Stomach (tissue), 4 donors: ENCODE data around the gene OLFM1.

Experiments
- POLR2A ChIP-seq, 4 donors: fragments of 450-650 bp; IDR thresholded peaks; one replicate each; pipeline ENCODE4 v1.6.1; 2016; ENCODE audit warnings: antibody characterized with exemption in 4 of 4, control low read depth in 2 of 4, mild to moderate bottlenecking in 1 of 4, moderate library complexity in 1 of 4
- TF ChIP-seq, protein P1 (sequence below), 7 experiments: fragments of 450-650 bp in 4 of 7; fragments of 200-600 bp in 3 of 7; sonication (generic) in 3 of 7; IDR thresholded peaks; one replicate each; pipeline ENCODE4 v1.5.1; 2016 to 2019; ENCODE audit warnings: antibody characterized with exemption in 7 of 7, control low read depth in 2 of 7, mild to moderate bottlenecking in 1 of 7

DNA sequence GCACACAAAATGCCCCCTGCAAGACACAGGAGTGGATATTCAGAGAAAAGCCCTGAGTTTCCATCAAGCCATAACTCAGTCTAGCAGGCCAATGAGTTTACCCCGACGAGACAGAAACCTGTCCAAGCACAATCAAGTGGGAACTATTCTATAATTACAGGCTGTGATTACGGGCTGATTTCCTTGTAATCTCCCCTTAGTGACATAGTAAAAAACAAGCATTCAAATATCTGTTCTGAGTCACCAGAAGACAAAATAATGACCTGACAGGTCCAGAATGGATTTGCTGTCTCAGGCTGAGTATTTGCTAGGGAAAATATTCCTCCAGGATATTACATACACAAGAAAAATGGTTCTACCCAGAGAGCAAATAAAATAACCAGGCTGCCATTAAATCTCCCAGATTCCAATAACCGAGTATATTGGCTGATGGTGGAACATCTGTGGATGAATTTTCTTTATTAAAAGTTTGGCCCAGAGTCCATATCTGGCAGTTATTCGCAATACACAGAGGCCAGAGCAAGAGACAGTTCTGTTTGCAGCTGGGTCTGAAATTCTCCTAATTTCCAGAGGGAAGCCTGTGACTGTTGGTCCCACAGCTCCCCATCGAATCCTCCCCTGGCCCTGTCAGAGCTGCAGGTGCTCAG is 35.8 kb downstream of the OLFM1 start:
- TF ChIP-seq, protein P1, sequence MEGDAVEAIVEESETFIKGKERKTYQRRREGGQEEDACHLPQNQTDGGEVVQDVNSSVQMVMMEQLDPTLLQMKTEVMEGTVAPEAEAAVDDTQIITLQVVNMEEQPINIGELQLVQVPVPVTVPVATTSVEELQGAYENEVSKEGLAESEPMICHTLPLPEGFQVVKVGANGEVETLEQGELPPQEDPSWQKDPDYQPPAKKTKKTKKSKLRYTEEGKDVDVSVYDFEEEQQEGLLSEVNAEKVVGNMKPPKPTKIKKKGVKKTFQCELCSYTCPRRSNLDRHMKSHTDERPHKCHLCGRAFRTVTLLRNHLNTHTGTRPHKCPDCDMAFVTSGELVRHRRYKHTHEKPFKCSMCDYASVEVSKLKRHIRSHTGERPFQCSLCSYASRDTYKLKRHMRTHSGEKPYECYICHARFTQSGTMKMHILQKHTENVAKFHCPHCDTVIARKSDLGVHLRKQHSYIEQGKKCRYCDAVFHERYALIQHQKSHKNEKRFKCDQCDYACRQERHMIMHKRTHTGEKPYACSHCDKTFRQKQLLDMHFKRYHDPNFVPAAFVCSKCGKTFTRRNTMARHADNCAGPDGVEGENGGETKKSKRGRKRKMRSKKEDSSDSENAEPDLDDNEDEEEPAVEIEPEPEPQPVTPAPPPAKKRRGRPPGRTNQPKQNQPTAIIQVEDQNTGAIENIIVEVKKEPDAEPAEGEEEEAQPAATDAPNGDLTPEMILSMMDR (IDR thresholded peaks at IDR 0.05) = no peak
- no peak for TF ChIP-seq POLR2A (IDR thresholded peaks at IDR 0.05)
